ENCODE results near the gene ERC1.

The ERC1 gene

GRCh38 chr12:1162081-1162760, 171.2 kb downstream of the ERC1 start:
- TF ChIP-seq CTCF (IDR thresholded peaks at IDR 0.05; ENCODE audit: poor library complexity, severe bottlenecking), result no peak
- ATAC-seq (ENCODE audit: low read depth) (no peak), DNase-seq (ENCODE audit: low spot score) (no peak)
- H3K27ac ChIP-seq (ENCODE audit: poor library complexity, severe bottlenecking), result no peak overlapping the region
- no peaks in the 10 kb centered on the region for H3K9me3 ChIP-seq (ENCODE audit: severe bottlenecking)
- no peaks in the 10 kb centered on the region for H3K27me3 ChIP-seq (ENCODE audit: insufficient read depth, poor library complexity, severe bottlenecking)
- H3K4me3 ChIP-seq (ENCODE audit: severe bottlenecking), result no peak overlapping the region
- no peaks in the 10 kb centered on the region for H3K4me1 ChIP-seq (ENCODE audit: insufficient read depth, poor library complexity, severe bottlenecking)
- H3K36me3 ChIP-seq (ENCODE audit: low read depth), result peaks cover 18% of the 10 kb centered on the region

- Histone ChIP-seq H3K4me1 (ENCODE audit: insufficient read depth, poor library complexity, severe bottlenecking) (peaks cover 10% of the 10 kb centered on the region), H3K4me3 (ENCODE audit: severe bottlenecking) (no peak overlapping the region), H3K9me3 (ENCODE audit: severe bottlenecking) (no peaks in the 10 kb centered on the region), H3K27ac (ENCODE audit: poor library complexity, severe bottlenecking) (no peak overlapping the region), H3K36me3 (ENCODE audit: low read depth) (peaks cover 9% of the 10 kb centered on the region), H3K27me3 (ENCODE audit: insufficient read depth, poor library complexity, severe bottlenecking) (no peaks in the 10 kb centered on the region)
- ATAC-seq (ENCODE audit: low read depth), result no peak
- no peak for TF ChIP-seq CTCF (IDR thresholded peaks at IDR 0.05; ENCODE audit: poor library complexity, severe bottlenecking)
- DNase-seq (ENCODE audit: low spot score), result no peak
These were observed 176.8 kb downstream of the ERC1 start for GRCh38 chr12:1167784-1168183.

GRCh38 chr12:1170411-1170810, 179.4 kb downstream of the ERC1 start:
- peaks cover 10% of the 10 kb centered on the region for H3K4me1 ChIP-seq (ENCODE audit: insufficient read depth, poor library complexity, severe bottlenecking)
- peaks cover 11% of the 10 kb centered on the region for H3K36me3 ChIP-seq (ENCODE audit: low read depth)
- DNase-seq (ENCODE audit: low spot score), result no peak
- no peak overlapping the region for H3K4me3 ChIP-seq (ENCODE audit: severe bottlenecking)
- no peak for ATAC-seq (ENCODE audit: low read depth)
- no peaks in the 10 kb centered on the region for H3K9me3 ChIP-seq (ENCODE audit: severe bottlenecking)
- no peaks in the 10 kb centered on the region for H3K27me3 ChIP-seq (ENCODE audit: insufficient read depth, poor library complexity, severe bottlenecking)
- H3K27ac ChIP-seq (ENCODE audit: poor library complexity, severe bottlenecking), result no peak overlapping the region
- TF ChIP-seq CTCF (IDR thresholded peaks at IDR 0.05; ENCODE audit: poor library complexity, severe bottlenecking), result no peak

- H3K27me3 ChIP-seq (ENCODE audit: insufficient read depth, poor library complexity, severe bottlenecking), result no peaks in the 10 kb centered on the region
- no peaks in the 10 kb centered on the region for H3K9me3 ChIP-seq (ENCODE audit: severe bottlenecking)
- H3K27ac ChIP-seq (ENCODE audit: poor library complexity, severe bottlenecking), result peak overlapping the region; percentile 30
- ATAC-seq (ENCODE audit: low read depth) (peak; percentile 87), DNase-seq (ENCODE audit: low spot score) (no peak)
- peaks cover 10% of the 10 kb centered on the region for H3K4me1 ChIP-seq (ENCODE audit: insufficient read depth, poor library complexity, severe bottlenecking)
- peaks cover 6% of the 10 kb centered on the region for H3K36me3 ChIP-seq (ENCODE audit: low read depth)
- no peak overlapping the region for H3K4me3 ChIP-seq (ENCODE audit: severe bottlenecking)
- no peak for TF ChIP-seq CTCF (IDR thresholded peaks at IDR 0.05; ENCODE audit: poor library complexity, severe bottlenecking)
These were observed 180.8 kb downstream of the ERC1 start for GRCh38 chr12:1171657-1172408.

All from RWPE2 (cell line).